H1 (cell line): ENCODE results near the gene DDI2.

Source experiments
- BCL11A ChIP-seq, 2 experiments: IDR thresholded peaks; one replicate each; pipeline ENCODE4 v1.6.1; 2011; ENCODE audit warnings: low read depth in 2 of 2, low read length in 2 of 2, mild to moderate bottlenecking in 2 of 2
- CREB1 ChIP-seq: IDR thresholded peaks from 2 replicates; pipeline ENCODE4 v1.6.1; 2012; ENCODE audit warnings: inconsistent platforms
- EZH2 ChIP-seq: fragments of 200-600 bp; sonication (generic); IDR thresholded peaks from 2 replicates; pipeline ENCODE4 v1.7.1; 2012; ENCODE audit warnings: low read depth, mild to moderate bottlenecking, moderate library complexity, low read length, inconsistent platforms; ENCODE audit not compliant: severe bottlenecking
- MAFK ChIP-seq: IDR thresholded peaks from 2 replicates; pipeline ENCODE4 v1.6.1; 2012; ENCODE audit warnings: low read depth, mild to moderate bottlenecking, improper control_type of control experiment, low read length
- POLR2A ChIP-seq, 2 experiments: IDR thresholded peaks; 1 replicate in 1 of 2; 2 replicates in 1 of 2; pipeline ENCODE4 v1.6.1; 2011; ENCODE audit warnings: low read depth in 2 of 2, low read length in 2 of 2, mild to moderate bottlenecking in 2 of 2; ENCODE audit errors: control extremely low read depth in 1 of 2
- SP1 ChIP-seq: IDR thresholded peaks from 2 replicates; pipeline ENCODE4 v1.6.1; 2011; ENCODE audit warnings: low read depth, low read length
- USF2 ChIP-seq: IDR thresholded peaks from 2 replicates; pipeline ENCODE4 v1.6.1; 2011; ENCODE audit warnings: low read length, improper control_type of control experiment
- YY1 ChIP-seq: IDR thresholded peaks from 2 replicates; pipeline ENCODE4 v1.6.1; 2011; ENCODE audit warnings: low read depth, mild to moderate bottlenecking, low read length
- TF ChIP-seq, protein P1 (sequence below), 3 experiments: IDR thresholded peaks; 1 replicate in 2 of 3; 2 replicates in 1 of 3; pipeline versions ENCODE4 v1.5.1 to v1.6.1; 2011; ENCODE audit warnings: low read length in 3 of 3, mild to moderate bottlenecking in 3 of 3, inconsistent platforms in 2 of 3, low read depth in 1 of 3, moderate library complexity in 1 of 3; ENCODE audit not compliant: insufficient read depth in 1 of 3; ENCODE audit errors: control extremely low read depth in 1 of 3

- TF ChIP-seq, protein P1, sequence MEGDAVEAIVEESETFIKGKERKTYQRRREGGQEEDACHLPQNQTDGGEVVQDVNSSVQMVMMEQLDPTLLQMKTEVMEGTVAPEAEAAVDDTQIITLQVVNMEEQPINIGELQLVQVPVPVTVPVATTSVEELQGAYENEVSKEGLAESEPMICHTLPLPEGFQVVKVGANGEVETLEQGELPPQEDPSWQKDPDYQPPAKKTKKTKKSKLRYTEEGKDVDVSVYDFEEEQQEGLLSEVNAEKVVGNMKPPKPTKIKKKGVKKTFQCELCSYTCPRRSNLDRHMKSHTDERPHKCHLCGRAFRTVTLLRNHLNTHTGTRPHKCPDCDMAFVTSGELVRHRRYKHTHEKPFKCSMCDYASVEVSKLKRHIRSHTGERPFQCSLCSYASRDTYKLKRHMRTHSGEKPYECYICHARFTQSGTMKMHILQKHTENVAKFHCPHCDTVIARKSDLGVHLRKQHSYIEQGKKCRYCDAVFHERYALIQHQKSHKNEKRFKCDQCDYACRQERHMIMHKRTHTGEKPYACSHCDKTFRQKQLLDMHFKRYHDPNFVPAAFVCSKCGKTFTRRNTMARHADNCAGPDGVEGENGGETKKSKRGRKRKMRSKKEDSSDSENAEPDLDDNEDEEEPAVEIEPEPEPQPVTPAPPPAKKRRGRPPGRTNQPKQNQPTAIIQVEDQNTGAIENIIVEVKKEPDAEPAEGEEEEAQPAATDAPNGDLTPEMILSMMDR (IDR thresholded peaks at IDR 0.05; ENCODE audit: control extremely low read depth in 1 of 3, insufficient read depth in 1 of 3, low read depth in 1 of 3, low read length in 3 of 3) = no peak
- TF ChIP-seq BCL11A (IDR thresholded peaks at IDR 0.05; ENCODE audit: low read depth in 2 of 2, low read length in 2 of 2) (no peak), CREB1 (no peak), SP1 (no peak), POLR2A (IDR thresholded peaks at IDR 0.05; ENCODE audit: control extremely low read depth in 1 of 2, low read depth in 2 of 2, low read length in 2 of 2) (no peak), EZH2 (no peak), MAFK (no peak), USF2 (no peak), YY1 (no peak)
Measured at GRCh38 chr1:15579683-15580047, 37.6 kb upstream of the DDI2 start.
